HT1080 (cell line): Measurements from ENCODE around the gene SLC25A4. TPM values are rescaled to one million over a fixed set of nuclear protein-coding genes. Genes with fewer than 3 reads are reported as not detected.

Experiments
- DNase-seq: peaks from one replicate; pipeline ENCODE4 v3.0.0-alpha.2; 2015; ENCODE audit warnings: low read depth
- total RNA-seq: library from RNA; depleted of rRNA; stranded (reverse); fragments of >200 nt; shearing (Covaris generic); gene quantifications from 2 replicates; pipeline ENCODE4 v1.2.3, GENCODE V29; 2014

Gene SLC25A4
- total RNA-seq, 1 experiment from 2014 or later = 33.9 TPM

DNA sequence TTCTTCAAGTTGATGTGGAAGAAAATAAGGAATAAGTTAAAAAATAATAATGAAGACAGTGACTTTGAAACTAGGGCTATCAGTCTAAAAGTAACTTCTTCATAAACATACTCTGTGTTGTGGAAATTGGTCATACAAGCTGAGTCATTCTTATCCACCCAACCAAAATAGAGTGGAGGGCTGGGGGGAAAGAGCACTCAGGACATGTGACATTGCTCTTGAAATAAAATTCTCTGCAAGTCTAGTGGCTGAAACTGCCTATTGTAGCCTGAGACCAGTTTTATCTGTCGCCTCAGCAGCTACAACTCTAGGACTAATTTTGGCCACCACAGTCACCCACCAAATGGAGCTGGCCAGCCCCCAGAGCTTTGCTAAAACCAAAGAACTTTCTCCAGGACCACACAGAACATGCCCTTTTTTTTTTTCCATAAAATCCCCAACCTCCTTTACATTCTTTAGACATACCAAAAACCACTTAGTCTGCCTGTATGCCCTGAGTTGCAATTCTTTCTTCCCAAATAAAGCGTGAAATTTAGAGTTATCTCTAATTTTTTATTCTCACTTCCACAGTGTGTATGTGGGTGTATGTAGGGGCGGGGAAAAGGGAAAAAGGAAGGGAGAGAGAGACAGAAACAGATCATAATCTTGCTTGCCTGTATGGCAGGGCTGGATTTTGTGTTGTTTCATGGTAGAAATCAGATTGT, 23.0 kb upstream of the SLC25A4 start:
- DNase-seq = peak; percentile 24

- no peak for DNase-seq
Observed at GRCh38 chr4:185120631-185120946, 22.5 kb upstream of the SLC25A4 start.

- no peak for DNase-seq
Observed at GRCh38 chr4:185122681-185123345, 20.3 kb upstream of the SLC25A4 start.

GRCh38 chr4:185124006-185124405, 19.1 kb upstream of the SLC25A4 start:
- no peak for DNase-seq

- DNase-seq = no peak
Observed at GRCh38 chr4:185127021-185127925, 15.8 kb upstream of the SLC25A4 start.

- DNase-seq = no peak
Observed at GRCh38 chr4:185128272-185129119, 14.6 kb upstream of the SLC25A4 start.

- DNase-seq = peak; percentile 44
Observed at GRCh38 chr4:185134307-185134869, 8.7 kb upstream of the SLC25A4 start.

DNA sequence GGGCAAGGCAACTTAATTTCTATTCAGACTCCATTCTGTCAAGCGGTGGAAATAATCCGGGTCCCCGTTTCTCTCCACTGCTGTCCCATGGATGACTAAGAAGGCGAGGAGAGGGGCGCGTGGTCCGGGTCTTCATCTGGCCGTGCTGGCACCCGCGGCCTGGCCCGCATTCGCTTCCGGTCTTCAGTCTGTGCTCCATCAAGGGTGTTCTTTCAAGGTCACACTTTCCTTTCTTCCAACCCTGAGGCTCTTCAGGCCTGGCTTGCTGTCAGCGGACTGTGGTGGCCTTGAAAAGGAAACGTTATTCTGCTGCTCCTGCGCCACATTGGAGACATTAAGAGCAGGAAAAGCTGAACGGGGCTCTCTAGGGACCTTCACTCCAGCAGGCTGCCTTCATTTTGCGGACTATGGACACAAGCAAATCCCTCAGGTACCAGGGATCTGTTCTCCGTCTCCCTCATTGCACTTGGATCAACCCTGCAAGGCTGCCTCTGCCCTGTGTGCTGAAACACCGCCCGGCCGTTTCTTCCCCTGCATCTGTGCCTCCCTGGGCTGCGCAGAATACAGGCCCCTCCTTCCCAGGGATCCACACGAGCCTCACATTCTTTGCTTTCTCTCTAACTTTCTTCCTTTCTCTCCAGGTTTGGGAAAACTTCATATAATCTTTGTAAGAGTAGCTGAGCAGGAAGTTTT, 5.7 kb upstream of the SLC25A4 start:
- no peak for DNase-seq

GRCh38 chr4:185138161-185138560, 4.9 kb upstream of the SLC25A4 start:
- no peak for DNase-seq

DNA sequence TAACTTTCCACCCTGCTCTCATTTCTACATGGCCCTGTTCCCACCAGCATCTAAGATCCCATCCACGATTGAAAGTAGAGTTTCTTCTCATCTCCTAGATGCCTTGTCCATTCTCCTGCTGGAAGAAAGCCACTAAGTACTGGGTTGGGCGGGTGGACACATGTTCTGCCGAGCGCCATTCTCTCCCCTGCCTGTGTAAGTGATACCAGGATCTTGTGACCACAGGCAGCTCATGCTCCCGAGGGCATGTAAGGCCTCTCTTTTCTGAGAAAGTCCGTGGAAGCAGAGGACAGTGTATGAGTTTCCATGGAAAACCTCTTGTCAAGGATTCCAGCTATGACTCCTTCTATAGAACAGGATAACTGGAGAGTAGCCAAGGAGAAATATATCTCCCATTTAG, 3.3 kb upstream of the SLC25A4 start:
- peak; percentile 3 for DNase-seq

- DNase-seq = no peak
Observed at GRCh38 chr4:185141777-185142176, 1.3 kb upstream of the SLC25A4 start.

DNA sequence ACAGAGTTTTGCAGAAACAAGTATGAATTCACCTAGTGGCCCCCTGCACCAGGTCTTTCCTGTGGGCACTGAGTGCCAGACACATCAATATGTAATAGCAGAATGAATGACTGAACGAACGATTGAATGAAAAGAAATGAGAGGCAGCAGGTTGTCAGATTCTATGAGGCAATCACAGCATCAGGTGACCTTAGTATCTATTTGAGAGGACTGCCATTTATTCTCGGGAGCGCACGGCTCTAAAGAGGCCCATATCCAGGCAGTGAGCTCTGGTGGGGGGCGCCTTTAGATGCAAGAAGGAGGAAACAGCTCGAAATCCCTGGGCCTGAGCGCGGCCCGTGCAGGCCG, 528 bp upstream of the SLC25A4 start:
- DNase-seq = no peak

DNA sequence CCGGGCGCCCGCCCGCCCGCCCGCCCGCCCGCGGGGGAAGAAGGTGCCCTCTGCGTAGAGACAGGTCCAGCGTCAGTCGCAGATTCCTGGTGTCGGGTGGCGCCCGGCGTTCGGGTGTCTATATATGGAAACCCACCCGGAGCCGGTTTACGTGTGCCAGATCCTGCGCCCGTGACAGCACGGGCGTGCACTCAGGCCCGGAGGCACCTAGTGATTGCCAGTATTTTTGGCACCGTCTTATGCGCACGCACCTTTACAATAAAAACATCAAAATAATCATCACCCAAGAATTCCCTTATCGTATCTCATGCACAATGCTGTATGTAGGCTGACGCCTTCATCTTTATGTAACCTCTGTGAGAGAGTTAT, 519 bp downstream of the SLC25A4 start:
- peak; percentile 30 for DNase-seq

GRCh38 chr4:185144601-185145240, 1.7 kb downstream of the SLC25A4 start:
- DNase-seq = no peak

- DNase-seq = no peak
Observed at GRCh38 chr4:185145572-185145971, 2.5 kb downstream of the SLC25A4 start.

- DNase-seq = no peak
Observed at GRCh38 chr4:185149392-185149791, 6.3 kb downstream of the SLC25A4 start.

DNA sequence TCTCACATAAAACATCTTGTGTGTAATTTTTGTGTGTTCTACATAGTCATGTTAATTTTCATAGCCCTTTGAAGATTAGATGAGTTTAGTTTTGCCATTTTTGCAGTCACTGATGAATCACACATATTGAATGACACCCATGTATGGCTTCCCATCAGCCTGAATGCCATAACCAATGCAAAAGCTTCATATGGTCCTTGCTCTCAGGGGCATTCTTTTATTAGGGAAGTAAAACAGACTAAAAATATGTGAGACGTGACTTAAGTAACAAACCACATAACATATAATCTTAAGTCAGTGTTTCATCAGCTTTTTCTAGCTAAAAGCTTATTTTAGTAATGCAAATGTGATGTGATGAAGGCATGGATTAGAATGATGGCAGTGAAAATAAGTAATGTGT, 8.2 kb downstream of the SLC25A4 start:
- DNase-seq = no peak

DNA sequence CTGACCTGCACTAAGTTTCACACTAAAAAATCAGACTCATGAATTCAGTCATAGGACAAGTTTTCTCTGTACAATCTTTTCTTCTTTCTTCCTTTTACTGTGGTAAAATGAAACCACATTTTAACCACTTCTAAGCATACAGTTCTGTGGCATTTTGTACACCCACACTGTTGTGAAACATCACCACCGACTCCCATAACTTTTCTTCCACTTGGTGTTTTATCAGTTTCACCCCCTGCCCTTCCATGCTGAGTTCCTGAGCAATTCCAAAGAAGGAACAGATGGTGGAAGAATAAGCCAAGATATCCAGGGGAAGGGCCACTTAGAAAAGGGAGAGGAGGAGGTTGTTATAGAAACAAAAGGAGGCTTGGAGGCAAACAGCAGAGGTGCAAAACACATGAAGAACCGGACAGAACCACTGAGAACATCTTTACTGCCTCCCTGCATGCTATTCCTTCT, 22.6 kb downstream of the SLC25A4 start:
- peak; percentile 44 for DNase-seq

DNA sequence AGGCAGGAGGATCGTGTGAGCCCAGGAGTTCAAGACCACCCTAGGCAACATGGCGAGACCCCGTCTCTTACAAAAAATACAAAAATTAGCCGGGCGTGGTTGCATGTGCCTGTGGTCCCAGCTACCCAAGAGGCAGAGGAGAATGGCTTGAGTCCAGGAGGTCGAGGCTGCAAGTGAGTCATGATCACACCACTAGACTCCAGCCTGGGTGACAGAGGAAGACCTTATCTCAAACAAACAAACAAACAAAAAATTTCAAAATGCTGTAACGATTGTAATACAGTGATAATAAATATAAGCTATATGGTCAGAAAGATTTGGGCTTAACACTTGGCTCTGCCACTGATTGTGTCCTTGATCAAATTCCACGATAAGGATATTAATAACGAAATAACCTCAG, 24.2 kb downstream of the SLC25A4 start:
- peak; percentile 13 for DNase-seq
